K562 (cell line): Measurements from ENCODE around the gene ZNF467. TPM values are rescaled to one million over a fixed set of nuclear protein-coding genes. Genes with fewer than 3 reads are reported as not detected.

ENCODE experiments used
- CBFA2T2 ChIP-seq: fragments of 450-650 bp; conservative IDR thresholded peaks from 2 replicates; pipeline ENCODE4 v1.6.1; 2017; ENCODE audit warnings: mild to moderate bottlenecking
- FOS ChIP-seq: IDR thresholded peaks from 3 replicates; pipeline ENCODE4 v1.6.1; 2011; ENCODE audit not compliant: insufficient read length; ENCODE audit errors: extremely low read depth
- FOXM1 ChIP-seq, 2 experiments: fragments of 450-650 bp in 1 of 2; sonication (generic) in 1 of 2; formaldehyde crosslinking in 1 of 2; IDR thresholded peaks; 2 replicates each; pipeline versions ENCODE4 v1.6.1 to v1.9.0; 2017 to 2022; ENCODE audit warnings: low read depth in 2 of 2, mild to moderate bottlenecking in 2 of 2, missing genetic modification reagents in 1 of 2, moderate library complexity in 1 of 2
- HMG20A ChIP-seq: fragments of 450-650 bp; formaldehyde crosslinking; conservative IDR thresholded peaks from 2 replicates; pipeline ENCODE4 v1.4.0; 2020; ENCODE audit warnings: mild to moderate bottlenecking, mixed read lengths
- NONO ChIP-seq, 2 experiments: fragments of 200-400 bp in 1 of 2; fragments of 450-650 bp in 1 of 2; formaldehyde crosslinking in 1 of 2; IDR thresholded peaks; 2 replicates each; pipeline ENCODE4 v1.6.1; 2017; ENCODE audit warnings: low read depth in 2 of 2, mild to moderate bottlenecking in 2 of 2, moderate library complexity in 2 of 2, low read length in 1 of 2
- PBX2 ChIP-seq, 2 experiments: IDR thresholded peaks in 1 of 2; conservative IDR thresholded peaks in 1 of 2; 2 replicates each; pipeline ENCODE4 v1.6.1; 2016; ENCODE audit warnings: low read depth in 2 of 2, mild to moderate bottlenecking in 1 of 2, missing compliant biosample characterization in 1 of 2, missing genetic modification characterization in 1 of 2, moderate library complexity in 1 of 2
- POU5F1 ChIP-seq: fragments of 150-350 bp; IDR thresholded peaks from 2 replicates; pipeline ENCODE4 v1.6.1; 2014; ENCODE audit warnings: borderline replicate concordance, low read length, low read depth, mild to moderate bottlenecking; ENCODE audit not compliant: partially characterized antibody
- REST ChIP-seq, 2 experiments: fragments of 450-650 bp; formaldehyde crosslinking in 1 of 2; IDR thresholded peaks; 2 replicates each; pipeline versions ENCODE4 v1.4.0 to v1.6.1; 2014 to 2020; ENCODE audit warnings: mild to moderate bottlenecking in 2 of 2, borderline replicate concordance in 1 of 2, low read depth in 1 of 2
- SETDB1 ChIP-seq: IDR thresholded peaks from one replicate; pipeline ENCODE4 v1.6.1; 2012; ENCODE audit warnings: low read length, control low read depth, inconsistent platforms
- SMAD4 ChIP-seq: fragments of 250-450 bp; sonication (Bioruptor Pico); conservative IDR thresholded peaks from 2 replicates; pipeline ENCODE4 v1.8.0; 2021; ENCODE audit warnings: inconsistent platforms, mild to moderate bottlenecking, moderate library complexity
- ZNF384 ChIP-seq: IDR thresholded peaks from 2 replicates; pipeline ENCODE4 v1.6.1; 2012; ENCODE audit warnings: low read depth, low read length, improper control_type of control experiment
- ZNF766 ChIP-seq: fragments of 200-800 bp; sonication (Bioruptor generic); conservative IDR thresholded peaks from 2 replicates; pipeline ENCODE4 v1.6.1; 2016; ENCODE audit warnings: missing genetic modification characterization, missing compliant biosample characterization
- ZSCAN32 ChIP-seq: fragments of 450-650 bp; formaldehyde crosslinking; IDR thresholded peaks from 2 replicates; pipeline ENCODE4 v1.4.0; 2020; ENCODE audit warnings: mild to moderate bottlenecking, moderate library complexity
- polyA plus RNA-seq, 8 experiments: library from polyadenylated mRNA; depleted of rRNA in 4 of 8; stranded (reverse) in 5 of 8; unstranded in 3 of 8; fragments of >200 nt; fragmentation: Nextera tagmentation in 2 of 8; fragmentation: Illumina TruSeq in 1 of 8; extraction: Ambion mirVana in 2 of 8; extraction: Trizol in 1 of 8; gene quantifications; 2 replicates each; pipeline versions ENCODE4 v1.2.1 to v1.2.3, GENCODE V29; 2011 to 2014; ENCODE audit warnings: inconsistent platforms in 1 of 8, missing spikeins in 1 of 8
- total RNA-seq, 7 experiments: library from RNA; depleted of rRNA in 6 of 7; stranded (reverse); fragments of >200 nt in 6 of 7; fragmentation: Illumina TruSeq in 2 of 7; extraction: Trizol in 2 of 7; gene quantifications; 2 replicates each; pipeline versions ENCODE4 v1.2.1 to v1.2.3, GENCODE V29; 2011 to 2021; ENCODE audit warnings: low replicate concordance in 1 of 7

Gene ZNF467
- total and polyA plus RNA-seq, 9 of the 15 experiments (the other 6 are each of a cell fraction or from before 2014, with no cell fraction given), result 0.32 to 14.2 (median 1.7) TPM

GRCh38 chr7:149719050-149719899 is 54.1 kb downstream of the ZNF467 start (continued):
- TF ChIP-seq CBFA2T2 (peak; percentile 91), FOXM1 (IDR thresholded peaks at IDR 0.05; ENCODE audit: low read depth) (peak; percentile 86), FOXM1 (CRISPR knock-in tag; IDR thresholded peaks at IDR 0.05; ENCODE audit: low read depth) (peak; percentile 93; the same call in 1 of the 2 replicates), FOS (peak; percentile 84), POU5F1 (no peak), HMG20A (CRISPR knock-in tag) (no peak), NONO (IDR thresholded peaks at IDR 0.05; ENCODE audit: low read depth in 2 of 2, low read length in 1 of 2) (peak in 1 of 2 experiments; percentile 56; a peak in 1 of 4 replicates), ZSCAN32 (CRISPR knock-in tag) (no peak), SETDB1 (peak; percentile 93), ZNF384 (no peak), REST (IDR thresholded peaks at IDR 0.05; ENCODE audit: borderline replicate concordance) (peak; percentile 52), REST (CRISPR knock-in tag; IDR thresholded peaks at IDR 0.05; ENCODE audit: low read depth) (no peak), ZNF766 (CRISPR knock-in tag) (0 out of 2 replicates have a peak, but pooled peaks have one; percentile 21), PBX2 (CRISPR knock-in tag; IDR thresholded peaks at IDR 0.05; ENCODE audit: low read depth) (no peak), PBX2 (tag; conservative IDR thresholded peaks at IDR 0.05; ENCODE audit: low read depth) (0 out of 2 replicates have a peak, but pooled peaks have one; percentile 23), SMAD4 (peak; percentile 97)
